ENCODE measurements around the gene AGL. TPM values are rescaled to one million over a fixed set of nuclear protein-coding genes. Genes with fewer than 3 reads are reported as not detected.

AGL gene
- total RNA-seq, 3 donors from 2014 or later = 18.4 to 31.6 (median 26.6) TPM

GRCh38 chr1:99917214-99917613 is 67.1 kb downstream of the AGL start:
- intact Hi-C loops (cut with DNase I; ENCODE audit: low total_unique reads) = no loop called here
- no peak overlapping the region for H3K4me3 ChIP-seq
- H3K9me3 ChIP-seq = no peaks in the 10 kb centered on the region
- no peak for DNase-seq (ENCODE audit: low spot score in 2 of 2)
- TF ChIP-seq POLR2AphosphoS5 (IDR thresholded peaks at IDR 0.05) = no peak
- TF ChIP-seq CTCF (IDR thresholded peaks at IDR 0.05) = no peak
- TF ChIP-seq POLR2A (IDR thresholded peaks at IDR 0.05) = no peak
- no peaks in the 10 kb centered on the region for H3K36me3 ChIP-seq
- no peaks in the 10 kb centered on the region for H3K4me1 ChIP-seq
- no peak overlapping the region for H3K27ac ChIP-seq
- no peaks in the 10 kb centered on the region for H3K27me3 ChIP-seq

DNA sequence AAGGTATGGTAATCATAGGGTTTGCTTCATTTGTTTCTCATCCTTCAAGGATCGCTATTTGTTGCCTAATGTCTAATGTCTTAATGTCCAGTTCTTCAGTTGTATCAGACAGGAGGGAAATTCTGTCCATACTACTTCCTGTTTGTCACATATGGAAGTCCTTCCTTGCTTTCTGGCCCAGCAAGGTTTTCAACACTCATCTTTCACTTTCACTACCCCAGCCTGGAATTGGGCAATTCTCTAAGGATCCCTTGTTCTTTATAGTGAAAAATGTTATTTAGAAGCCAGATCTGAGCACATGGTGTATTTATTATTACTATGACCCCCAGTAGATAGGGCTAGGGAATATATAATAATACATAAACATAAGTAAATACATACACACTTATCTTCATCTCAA is 69.1 kb downstream of the AGL start:
- no peak for DNase-seq (ENCODE audit: low spot score in 2 of 2)
- Histone ChIP-seq H3K4me3 (no peak overlapping the region), H3K4me1 (no peaks in the 10 kb centered on the region), H3K9me3 (no peaks in the 10 kb centered on the region), H3K36me3 (no peaks in the 10 kb centered on the region), H3K27me3 (no peaks in the 10 kb centered on the region), H3K27ac (no peak overlapping the region)
- intact Hi-C loops (cut with DNase I; ENCODE audit: low total_unique reads) = no loop called here
- TF ChIP-seq CTCF (IDR thresholded peaks at IDR 0.05) (no peak), POLR2A (IDR thresholded peaks at IDR 0.05) (no peak), POLR2AphosphoS5 (IDR thresholded peaks at IDR 0.05) (no peak)

DNA sequence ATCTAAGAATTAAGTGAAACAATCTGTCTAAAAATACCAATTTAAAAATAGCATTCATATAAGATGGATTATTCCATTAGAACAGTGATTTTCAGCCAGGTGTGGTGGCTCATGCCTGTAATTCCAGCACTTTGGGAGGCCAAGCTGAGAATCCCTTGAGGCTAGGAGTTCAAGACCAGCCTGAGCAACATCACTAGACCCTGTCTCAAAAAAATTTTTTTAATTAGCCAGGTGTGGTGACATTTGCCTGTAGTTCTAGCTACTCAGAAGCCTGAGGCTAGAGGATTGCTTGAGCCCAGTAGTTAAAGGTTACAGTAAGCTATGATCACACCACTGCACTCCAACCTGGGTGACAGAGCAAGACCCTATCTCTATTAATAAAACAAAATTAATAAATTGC is 84.6 kb downstream of the AGL start:
- TF ChIP-seq POLR2AphosphoS5 (IDR thresholded peaks at IDR 0.05) = no peak
- TF ChIP-seq CTCF (IDR thresholded peaks at IDR 0.05) = no peak
- no peak for TF ChIP-seq POLR2A (IDR thresholded peaks at IDR 0.05)
- intact Hi-C loops (cut with DNase I; ENCODE audit: low total_unique reads) = loop anchor here (10.0 kb wide), 2 partner anchors 1460 to 1690 kb away; no protein-coding TSS in a partner anchor
- H3K27me3 ChIP-seq = no peaks in the 10 kb centered on the region

DNA sequence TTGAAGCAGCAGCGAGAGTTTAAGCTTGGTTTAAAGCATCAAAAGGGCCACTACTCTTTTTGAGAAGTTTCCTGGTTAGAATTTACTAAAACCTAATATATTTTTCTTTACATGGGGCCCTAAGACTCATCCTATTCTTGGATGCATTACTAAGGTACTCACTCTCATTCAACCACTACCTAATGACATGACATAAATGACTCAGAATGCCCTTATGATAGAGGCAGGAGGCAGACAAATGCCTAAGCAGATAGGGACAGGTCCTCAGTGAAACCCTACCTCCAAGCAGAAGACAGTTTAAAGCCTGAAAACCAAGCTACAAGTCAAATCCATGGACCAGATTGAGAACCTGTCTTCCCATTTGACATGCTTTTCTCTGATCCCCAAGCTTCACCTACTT is 85.4 kb downstream of the AGL start:
- no peak overlapping the region for H3K4me3 ChIP-seq
- no peak for TF ChIP-seq POLR2A (IDR thresholded peaks at IDR 0.05)
- TF ChIP-seq POLR2AphosphoS5 (IDR thresholded peaks at IDR 0.05) = no peak
- no peak for TF ChIP-seq CTCF (IDR thresholded peaks at IDR 0.05)
- no peak for DNase-seq (ENCODE audit: low spot score in 2 of 2)
- intact Hi-C loops (cut with DNase I; ENCODE audit: low total_unique reads) = loop anchor here (10.0 kb wide), 2 partner anchors 1461 to 1689 kb away; no protein-coding TSS in a partner anchor
- no peak overlapping the region for H3K27ac ChIP-seq
- H3K4me1 ChIP-seq = no peaks in the 10 kb centered on the region
- no peaks in the 10 kb centered on the region for H3K27me3 ChIP-seq
- H3K9me3 ChIP-seq = no peaks in the 10 kb centered on the region
- H3K36me3 ChIP-seq = no peaks in the 10 kb centered on the region

More for the DNA sequence above, 84.6 kb downstream of the AGL start:
- Histone ChIP-seq H3K9me3 (no peaks in the 10 kb centered on the region), H3K4me1 (no peaks in the 10 kb centered on the region), H3K27ac (no peak overlapping the region), H3K4me3 (no peak overlapping the region), H3K36me3 (no peaks in the 10 kb centered on the region)
- no peak for DNase-seq (ENCODE audit: low spot score in 2 of 2)

GRCh38 chr1:99936071-99936470 is 85.9 kb downstream of the AGL start:
- intact Hi-C loops (cut with DNase I; ENCODE audit: low total_unique reads) = loop anchor here (10.0 kb wide), 2 partner anchors 1461 to 1689 kb away; no protein-coding TSS in a partner anchor
- no peak for TF ChIP-seq POLR2AphosphoS5 (IDR thresholded peaks at IDR 0.05)
- TF ChIP-seq CTCF (IDR thresholded peaks at IDR 0.05) = no peak
- no peak for TF ChIP-seq POLR2A (IDR thresholded peaks at IDR 0.05)
- Histone ChIP-seq H3K4me3 (no peak overlapping the region), H3K27me3 (no peaks in the 10 kb centered on the region), H3K36me3 (no peaks in the 10 kb centered on the region), H3K4me1 (no peaks in the 10 kb centered on the region), H3K27ac (no peak overlapping the region), H3K9me3 (no peaks in the 10 kb centered on the region)
- no peak for DNase-seq (ENCODE audit: low spot score in 2 of 2)
